ENCODE measurements around the gene MYH8.

MYH8 gene

DNA sequence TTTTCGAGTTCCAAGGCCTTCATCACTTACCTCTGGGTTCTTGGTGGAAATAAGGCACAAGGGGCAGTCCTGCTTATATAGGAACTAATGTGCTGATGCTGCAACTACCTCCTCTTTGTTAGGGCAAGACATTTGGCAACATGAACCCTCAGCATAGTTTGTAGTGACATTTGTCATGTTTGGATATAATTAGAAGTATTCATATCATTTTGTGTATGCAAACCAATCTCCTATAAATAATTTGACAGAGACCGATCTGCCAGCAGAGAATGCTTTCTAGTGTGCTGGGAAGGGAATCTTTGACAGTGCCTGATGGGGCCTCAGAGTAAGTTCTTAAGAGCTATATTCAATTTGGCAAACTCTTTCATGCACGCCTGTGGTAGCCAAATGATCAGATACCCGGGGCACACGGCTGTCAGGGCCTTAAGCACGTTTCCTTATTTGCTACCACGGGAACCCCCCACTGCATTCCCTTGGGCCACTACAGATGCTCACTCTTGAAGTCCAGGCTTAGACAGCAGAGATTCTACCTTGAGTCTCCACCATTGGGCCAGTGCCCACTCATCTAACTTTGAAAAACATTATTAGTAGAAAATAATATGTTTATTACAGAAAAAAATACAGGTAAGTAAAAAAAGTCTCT is at the start of gene MYH8:
MYH8 (minus strand) TSS at position 51 of the 643 bp plus-strand sequence. CDS start 1,723 bp downstream, outside the sequence.
- no peaks in the 10 kb centered on the region for H3K27me3 ChIP-seq (ENCODE audit: low read depth, low read length)

DNA sequence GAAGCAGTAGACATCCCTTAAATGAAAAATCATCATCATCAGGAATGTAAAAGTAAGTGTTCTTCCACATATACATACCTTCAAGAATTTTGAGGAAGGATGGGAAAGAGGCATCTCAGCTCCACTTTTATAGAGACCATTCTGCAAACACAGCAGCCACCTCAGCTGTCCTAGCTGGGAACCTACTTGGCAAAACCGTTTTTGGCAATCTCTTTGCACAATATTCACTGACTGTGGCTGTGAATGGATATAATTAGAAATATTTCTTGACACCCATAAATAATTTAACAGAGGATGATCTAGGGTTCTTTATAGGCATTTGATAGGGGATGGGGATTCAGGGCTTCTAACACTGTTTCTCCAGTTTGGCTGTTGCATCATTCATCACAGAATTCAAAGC is 47.7 kb upstream of the MYH8 start, which contains the start of gene MYH4:
MYH4 (minus strand) TSS at position 101 of the 400 bp plus-strand sequence. CDS start 2,814 bp downstream, outside the sequence.
- no peaks in the 10 kb centered on the region for H3K36me3 ChIP-seq (ENCODE audit: control insufficient read depth in 1 of 2, insufficient read depth in 2 of 2, low read length in 2 of 2)
- no peak within 1 kb of the TSS for H3K27ac ChIP-seq (ENCODE audit: low read length)
- no peak within 1 kb of the TSS for H3K4me3 ChIP-seq (ENCODE audit: low read depth in 1 of 2, low read length in 2 of 2)
- no peaks in the 10 kb centered on the region for H3K4me1 ChIP-seq (ENCODE audit: control insufficient read depth in 1 of 2, insufficient read depth in 2 of 2, low read length in 2 of 2)
- no peaks in the 10 kb centered on the region for H3K27me3 ChIP-seq (ENCODE audit: low read depth, low read length)
- no peaks in the 10 kb centered on the region for H3K9me3 ChIP-seq (ENCODE audit: control insufficient read depth in 1 of 2, low read length in 2 of 2)

More for the DNA sequence above, at the start of gene MYH8:
- H3K4me1 ChIP-seq (ENCODE audit: control insufficient read depth in 1 of 2, insufficient read depth in 2 of 2, low read length in 2 of 2): no peaks in the 10 kb centered on the region
- H3K27ac ChIP-seq (ENCODE audit: low read length): no peak within 1 kb of the TSS
- no peak within 1 kb of the TSS for H3K4me3 ChIP-seq (ENCODE audit: low read depth in 1 of 2, low read length in 2 of 2)
- H3K36me3 ChIP-seq (ENCODE audit: control insufficient read depth in 1 of 2, insufficient read depth in 2 of 2, low read length in 2 of 2): no peaks in the 10 kb centered on the region
- no peaks in the 10 kb centered on the region for H3K9me3 ChIP-seq (ENCODE audit: control insufficient read depth in 1 of 2, low read length in 2 of 2)

DNA sequence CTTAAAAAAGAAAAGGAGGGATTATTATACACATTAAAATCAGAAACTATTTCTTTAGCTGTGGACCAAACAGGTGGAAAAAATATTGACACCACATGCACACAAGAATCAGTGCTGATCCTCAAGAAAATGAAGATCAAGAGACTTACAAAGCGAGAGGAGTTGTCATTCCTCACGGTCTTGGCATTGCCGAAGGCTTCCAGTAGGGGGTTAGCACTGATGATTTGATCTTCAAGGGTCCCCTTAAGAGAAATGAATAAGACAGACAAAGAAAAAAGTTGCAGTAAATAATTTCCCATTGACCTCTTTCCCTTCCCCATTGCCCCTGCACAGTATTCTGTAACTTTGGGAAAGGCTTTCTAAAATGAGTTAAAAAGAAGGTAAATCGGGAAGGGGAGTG is 41.7 kb upstream of the MYH8 start:
- no peak overlapping the region for H3K27ac ChIP-seq (ENCODE audit: low read length)
- H3K9me3 ChIP-seq (ENCODE audit: control insufficient read depth in 1 of 2, low read length in 2 of 2): no peaks in the 10 kb centered on the region
- no peaks in the 10 kb centered on the region for H3K27me3 ChIP-seq (ENCODE audit: low read depth, low read length)
- H3K4me1 ChIP-seq (ENCODE audit: control insufficient read depth in 1 of 2, insufficient read depth in 2 of 2, low read length in 2 of 2): no peaks in the 10 kb centered on the region
- no peak overlapping the region for H3K4me3 ChIP-seq (ENCODE audit: low read depth in 1 of 2, low read length in 2 of 2)
- no peaks in the 10 kb centered on the region for H3K36me3 ChIP-seq (ENCODE audit: control insufficient read depth in 1 of 2, insufficient read depth in 2 of 2, low read length in 2 of 2)

DNA sequence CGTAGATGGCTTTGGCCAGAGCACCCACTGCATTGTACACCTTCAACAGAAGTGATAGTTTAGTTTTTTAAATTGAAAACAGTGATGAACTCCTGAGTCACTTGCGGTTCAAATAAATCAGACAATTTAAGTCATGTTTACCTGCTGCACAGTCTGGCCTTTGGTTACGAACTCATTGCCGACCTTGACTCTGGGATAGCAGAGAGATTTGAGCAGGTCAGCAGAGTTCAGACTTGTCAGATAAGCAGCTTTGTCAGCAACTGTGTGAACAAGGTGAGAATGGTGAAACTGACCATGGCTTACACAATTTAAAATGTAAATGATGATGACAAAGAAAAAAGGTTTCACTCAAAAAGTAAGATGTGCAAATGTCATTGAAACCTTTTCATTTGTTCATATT is 38.3 kb upstream of the MYH8 start:
- H3K27ac ChIP-seq (ENCODE audit: low read length): no peak overlapping the region
- H3K27me3 ChIP-seq (ENCODE audit: low read depth, low read length): no peaks in the 10 kb centered on the region
- H3K36me3 ChIP-seq (ENCODE audit: control insufficient read depth in 1 of 2, insufficient read depth in 2 of 2, low read length in 2 of 2): no peaks in the 10 kb centered on the region
- no peaks in the 10 kb centered on the region for H3K9me3 ChIP-seq (ENCODE audit: control insufficient read depth in 1 of 2, low read length in 2 of 2)
- H3K4me1 ChIP-seq (ENCODE audit: control insufficient read depth in 1 of 2, insufficient read depth in 2 of 2, low read length in 2 of 2): no peaks in the 10 kb centered on the region
- H3K4me3 ChIP-seq (ENCODE audit: low read depth in 1 of 2, low read length in 2 of 2): no peak overlapping the region

DNA sequence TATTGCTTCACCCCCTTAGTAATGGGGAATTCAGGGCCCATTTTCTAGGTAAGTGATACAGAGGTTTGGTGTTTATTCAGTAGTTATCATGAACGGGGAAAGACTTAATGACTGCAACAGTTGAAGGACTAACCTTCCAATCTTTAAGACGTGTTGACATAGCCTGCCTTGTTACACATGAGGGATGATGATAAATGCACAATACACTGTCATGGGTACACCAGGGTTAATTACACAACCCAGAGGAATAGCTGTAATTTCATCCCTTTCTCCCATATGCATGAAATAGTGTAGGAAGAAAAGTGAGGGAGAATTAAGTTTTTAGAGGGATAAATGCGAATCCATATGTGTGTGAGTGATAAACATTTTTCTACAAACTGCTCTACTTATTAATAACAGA is 37.0 kb upstream of the MYH8 start:
- no peaks in the 10 kb centered on the region for H3K4me1 ChIP-seq (ENCODE audit: control insufficient read depth in 1 of 2, insufficient read depth in 2 of 2, low read length in 2 of 2)
- H3K27ac ChIP-seq (ENCODE audit: low read length): no peak overlapping the region
- no peaks in the 10 kb centered on the region for H3K27me3 ChIP-seq (ENCODE audit: low read depth, low read length)
- no peaks in the 10 kb centered on the region for H3K36me3 ChIP-seq (ENCODE audit: control insufficient read depth in 1 of 2, insufficient read depth in 2 of 2, low read length in 2 of 2)
- no peaks in the 10 kb centered on the region for H3K9me3 ChIP-seq (ENCODE audit: control insufficient read depth in 1 of 2, low read length in 2 of 2)
- no peak overlapping the region for H3K4me3 ChIP-seq (ENCODE audit: low read depth in 1 of 2, low read length in 2 of 2)

DNA sequence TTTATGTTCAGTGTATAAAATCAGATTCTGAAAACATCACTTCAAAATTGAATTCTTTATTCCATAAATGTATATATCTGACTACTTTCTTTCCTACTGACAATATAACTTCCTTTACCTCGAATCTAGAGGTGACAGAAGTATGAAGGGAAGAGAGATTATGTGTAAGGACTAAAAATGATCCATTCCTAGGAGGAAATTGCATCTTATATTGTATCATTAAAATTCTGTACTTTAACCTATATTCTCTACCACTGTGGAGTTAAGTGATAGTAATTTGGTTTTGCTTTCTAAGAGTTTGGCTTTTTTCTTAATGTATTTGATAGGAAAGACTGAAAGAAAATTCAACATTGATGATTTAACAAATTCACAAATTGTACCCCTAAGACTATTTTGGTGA is 36.2 kb upstream of the MYH8 start:
- Histone ChIP-seq H3K27ac (ENCODE audit: low read length) (no peak overlapping the region), H3K4me3 (ENCODE audit: low read depth in 1 of 2, low read length in 2 of 2) (no peak overlapping the region), H3K36me3 (ENCODE audit: control insufficient read depth in 1 of 2, insufficient read depth in 2 of 2, low read length in 2 of 2) (no peaks in the 10 kb centered on the region), H3K9me3 (ENCODE audit: control insufficient read depth in 1 of 2, low read length in 2 of 2) (no peaks in the 10 kb centered on the region), H3K4me1 (ENCODE audit: control insufficient read depth in 1 of 2, insufficient read depth in 2 of 2, low read length in 2 of 2) (no peaks in the 10 kb centered on the region), H3K27me3 (ENCODE audit: low read depth, low read length) (no peaks in the 10 kb centered on the region)

DNA sequence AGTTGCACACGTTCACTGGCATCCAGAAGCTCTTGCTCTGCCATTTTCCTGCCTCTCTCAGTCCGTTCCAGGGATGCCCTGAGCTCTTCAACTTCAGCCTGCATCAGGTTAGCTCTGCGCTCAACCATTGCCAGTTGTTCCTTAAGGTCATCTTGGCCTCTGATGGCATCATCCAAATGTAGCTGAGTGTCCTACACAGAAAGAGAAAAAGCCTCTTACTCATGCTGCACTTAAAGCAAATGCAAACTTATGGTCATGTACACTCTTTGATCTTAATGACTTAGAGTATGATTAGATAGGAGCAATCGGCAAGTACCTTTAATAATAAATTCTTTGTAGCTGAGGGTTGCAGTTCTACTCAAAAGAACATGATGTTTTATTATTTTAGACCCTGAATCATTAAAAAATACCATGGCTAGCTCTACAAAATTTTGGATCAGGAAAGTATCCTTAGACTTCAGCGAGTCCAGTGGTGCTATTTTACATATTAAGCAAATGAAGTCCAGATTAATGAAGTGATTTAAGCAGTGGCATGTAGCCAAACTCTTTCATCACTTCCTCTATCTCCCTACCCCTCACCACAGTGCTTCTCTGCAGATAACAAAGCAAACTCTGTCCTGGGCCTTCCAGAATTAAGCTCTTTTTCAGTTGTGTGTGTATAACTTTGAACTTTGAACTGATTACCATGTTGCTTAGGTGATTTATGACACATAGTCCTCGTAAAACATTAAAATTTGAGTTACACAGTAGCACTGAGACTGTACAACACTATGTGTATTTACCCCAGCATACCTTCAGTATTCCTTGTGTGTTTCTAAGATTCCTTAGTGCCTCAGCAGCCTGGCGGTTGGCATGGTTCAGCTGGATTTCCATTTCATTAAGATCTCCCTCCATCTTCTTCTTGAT is 25.5 kb upstream of the MYH8 start:
- H3K36me3 ChIP-seq (ENCODE audit: control insufficient read depth in 1 of 2, insufficient read depth in 2 of 2, low read length in 2 of 2): no peaks in the 10 kb centered on the region
- H3K4me3 ChIP-seq (ENCODE audit: low read depth in 1 of 2, low read length in 2 of 2): no peak overlapping the region
- H3K9me3 ChIP-seq (ENCODE audit: control insufficient read depth in 1 of 2, low read length in 2 of 2): no peaks in the 10 kb centered on the region
- no peaks in the 10 kb centered on the region for H3K4me1 ChIP-seq (ENCODE audit: control insufficient read depth in 1 of 2, insufficient read depth in 2 of 2, low read length in 2 of 2)
- H3K27ac ChIP-seq (ENCODE audit: low read length): no peak overlapping the region
- H3K27me3 ChIP-seq (ENCODE audit: low read depth, low read length): no peaks in the 10 kb centered on the region

DNA sequence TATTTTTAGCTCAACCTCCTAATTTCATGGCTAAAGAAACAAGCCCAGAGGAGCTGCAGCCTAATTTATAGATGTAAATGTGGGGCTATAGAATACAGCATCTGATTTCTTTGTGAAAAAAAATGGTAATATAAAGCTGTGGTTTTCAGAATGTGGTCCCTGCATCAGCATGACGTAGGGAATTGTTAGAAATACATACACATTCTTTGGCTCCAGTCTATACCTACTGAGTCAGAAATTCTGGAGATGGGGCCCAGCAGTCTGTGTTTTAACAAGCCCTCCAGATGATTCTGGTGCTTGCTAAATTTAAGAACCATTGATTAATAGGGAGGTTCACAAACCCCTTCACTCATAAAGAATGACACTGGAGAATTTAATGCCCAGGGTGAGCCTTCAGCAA is 18.1 kb upstream of the MYH8 start:
- Histone ChIP-seq H3K4me1 (ENCODE audit: control insufficient read depth in 1 of 2, insufficient read depth in 2 of 2, low read length in 2 of 2) (no peaks in the 10 kb centered on the region), H3K27me3 (ENCODE audit: low read depth, low read length) (no peaks in the 10 kb centered on the region), H3K36me3 (ENCODE audit: control insufficient read depth in 1 of 2, insufficient read depth in 2 of 2, low read length in 2 of 2) (no peaks in the 10 kb centered on the region), H3K9me3 (ENCODE audit: control insufficient read depth in 1 of 2, low read length in 2 of 2) (no peaks in the 10 kb centered on the region), H3K27ac (ENCODE audit: low read length) (no peak overlapping the region), H3K4me3 (ENCODE audit: low read depth in 1 of 2, low read length in 2 of 2) (no peak overlapping the region)

DNA sequence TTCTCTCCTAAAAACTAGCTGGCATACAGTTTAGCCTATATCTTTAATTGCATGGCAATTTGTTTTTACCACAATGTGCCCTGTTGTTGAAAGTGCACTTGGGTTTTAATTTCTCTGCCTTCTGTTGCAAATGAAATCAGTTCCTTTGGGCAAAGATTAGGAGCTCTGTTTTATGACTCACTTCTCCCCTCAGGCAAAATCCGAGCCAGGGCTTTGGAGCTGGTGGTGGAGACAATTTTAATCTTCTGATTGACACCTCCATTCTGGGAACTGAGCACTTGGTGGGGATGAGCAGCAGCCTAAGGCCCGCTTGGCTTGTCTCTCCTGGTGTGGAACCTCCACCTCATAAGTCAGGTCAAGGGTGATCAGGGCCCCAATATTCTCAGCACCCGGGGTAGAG is 13.3 kb upstream of the MYH8 start:
- Histone ChIP-seq H3K36me3 (ENCODE audit: control insufficient read depth in 1 of 2, insufficient read depth in 2 of 2, low read length in 2 of 2) (no peaks in the 10 kb centered on the region), H3K4me1 (ENCODE audit: control insufficient read depth in 1 of 2, insufficient read depth in 2 of 2, low read length in 2 of 2) (no peaks in the 10 kb centered on the region), H3K27me3 (ENCODE audit: low read depth, low read length) (no peaks in the 10 kb centered on the region)

DNA sequence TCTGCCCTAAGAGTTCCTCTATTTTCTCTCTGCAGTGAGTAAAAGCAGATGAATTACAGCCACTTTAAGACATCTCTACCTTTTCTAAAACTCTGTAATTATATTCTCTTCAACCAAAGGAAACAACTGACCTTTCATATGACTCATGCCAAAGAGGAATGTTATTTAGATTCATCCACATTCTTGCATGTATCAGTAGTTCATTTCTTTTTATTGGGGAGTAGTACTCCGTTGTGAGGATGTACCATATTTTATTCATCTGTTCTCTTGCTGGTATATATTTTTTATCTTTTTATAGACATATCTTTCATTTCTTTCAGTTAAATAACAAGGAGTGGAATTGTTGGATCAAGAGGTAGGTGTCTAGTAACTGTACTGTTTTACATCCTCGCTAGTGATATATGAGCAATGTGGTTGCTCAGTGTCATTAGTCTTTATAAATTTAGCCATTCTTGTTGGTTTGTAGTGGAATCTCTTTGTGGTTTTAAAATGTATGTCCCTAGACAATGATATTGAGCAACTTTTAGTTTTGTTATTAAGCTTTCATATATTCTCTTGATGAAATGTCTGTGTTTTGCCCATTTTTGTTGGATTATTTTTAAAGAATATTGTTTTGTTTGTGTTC is 7.8 kb upstream of the MYH8 start:
- H3K27ac ChIP-seq (ENCODE audit: low read length): no peak overlapping the region
- no peaks in the 10 kb centered on the region for H3K27me3 ChIP-seq (ENCODE audit: low read depth, low read length)
- H3K9me3 ChIP-seq (ENCODE audit: control insufficient read depth in 1 of 2, low read length in 2 of 2): no peaks in the 10 kb centered on the region
- no peak overlapping the region for H3K4me3 ChIP-seq (ENCODE audit: low read depth in 1 of 2, low read length in 2 of 2)
- no peaks in the 10 kb centered on the region for H3K36me3 ChIP-seq (ENCODE audit: control insufficient read depth in 1 of 2, insufficient read depth in 2 of 2, low read length in 2 of 2)
- no peaks in the 10 kb centered on the region for H3K4me1 ChIP-seq (ENCODE audit: control insufficient read depth in 1 of 2, insufficient read depth in 2 of 2, low read length in 2 of 2)

More for the DNA sequence above, 13.3 kb upstream of the MYH8 start:
- Histone ChIP-seq H3K9me3 (ENCODE audit: control insufficient read depth in 1 of 2, low read length in 2 of 2) (no peaks in the 10 kb centered on the region), H3K27ac (ENCODE audit: low read length) (no peak overlapping the region), H3K4me3 (ENCODE audit: low read depth in 1 of 2, low read length in 2 of 2) (no peak overlapping the region)

DNA sequence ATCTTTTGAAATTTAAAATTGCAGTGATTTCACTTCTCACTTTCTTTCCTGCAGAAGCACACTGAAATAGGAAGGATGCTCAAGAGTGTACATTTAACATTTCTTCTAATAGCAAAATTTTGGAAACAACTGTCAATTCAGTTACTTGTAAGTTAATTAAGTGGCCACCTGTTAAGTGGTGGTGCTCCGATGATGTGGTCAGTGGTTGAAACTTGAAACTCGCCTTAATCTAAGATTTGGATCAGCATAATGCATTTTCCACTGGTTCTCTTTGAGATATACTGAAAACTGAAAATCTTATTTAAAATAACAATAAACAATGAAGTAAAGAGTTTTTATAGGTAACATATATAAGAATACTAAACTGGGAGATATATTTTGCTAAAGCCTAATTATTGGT is 7.0 kb upstream of the MYH8 start:
- Histone ChIP-seq H3K4me1 (ENCODE audit: control insufficient read depth in 1 of 2, insufficient read depth in 2 of 2, low read length in 2 of 2) (no peaks in the 10 kb centered on the region), H3K4me3 (ENCODE audit: low read depth in 1 of 2, low read length in 2 of 2) (no peak overlapping the region), H3K27me3 (ENCODE audit: low read depth, low read length) (no peaks in the 10 kb centered on the region), H3K9me3 (ENCODE audit: control insufficient read depth in 1 of 2, low read length in 2 of 2) (no peaks in the 10 kb centered on the region), H3K36me3 (ENCODE audit: control insufficient read depth in 1 of 2, insufficient read depth in 2 of 2, low read length in 2 of 2) (no peaks in the 10 kb centered on the region), H3K27ac (ENCODE audit: low read length) (no peak overlapping the region)

All from muscle layer of duodenum (tissue), 2 donors.